Activated T-cell treated with anti-CD3 and anti-CD28 coated beads for 4 hours (primary cell): ENCODE results near the gene CA9.

ENCODE experiments used
- DNase-seq: peaks from one replicate; pipeline ENCODE4 v3.0.0-alpha.2; 2020

CA9 gene

DNA sequence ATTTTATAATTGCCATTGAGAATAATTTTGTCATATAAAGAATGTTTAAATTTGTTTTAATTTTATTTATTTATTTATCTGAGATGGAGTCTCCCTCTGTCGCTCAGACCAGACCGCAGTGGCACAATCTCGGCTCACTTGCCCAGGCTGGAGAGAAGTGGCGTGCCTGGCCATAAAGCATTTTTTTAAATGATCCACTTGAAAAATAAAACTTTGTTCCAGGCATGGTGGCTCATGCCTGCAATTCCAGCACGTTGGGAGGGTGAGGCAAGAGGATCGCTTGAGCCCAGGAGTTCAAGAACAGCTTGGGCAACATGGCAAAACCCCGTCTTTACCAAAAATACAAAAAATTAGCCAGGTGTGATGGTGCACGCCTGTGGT, 20.9 kb upstream of the CA9 start:
- DNase-seq: no peak

DNA sequence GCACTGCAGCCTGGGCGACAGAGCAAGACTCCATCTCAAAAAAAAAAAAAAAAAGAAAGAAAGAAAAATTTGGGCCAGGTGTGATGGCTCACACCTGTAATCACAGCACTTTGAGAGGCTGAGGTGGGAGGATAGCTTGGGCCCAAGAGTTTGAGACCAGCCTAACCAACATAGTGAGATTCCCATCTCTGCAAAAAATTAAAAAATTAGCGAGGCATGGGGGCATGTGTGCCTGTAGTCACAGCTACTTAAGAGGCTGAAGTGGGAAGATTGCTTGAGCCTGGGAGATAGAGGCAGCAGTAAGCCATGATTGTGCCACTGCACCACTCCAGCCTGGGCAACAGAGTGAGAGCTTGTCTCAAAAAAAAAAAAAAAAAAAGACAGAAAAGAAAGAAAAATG, 20.1 kb upstream of the CA9 start:
- no peak for DNase-seq

DNA sequence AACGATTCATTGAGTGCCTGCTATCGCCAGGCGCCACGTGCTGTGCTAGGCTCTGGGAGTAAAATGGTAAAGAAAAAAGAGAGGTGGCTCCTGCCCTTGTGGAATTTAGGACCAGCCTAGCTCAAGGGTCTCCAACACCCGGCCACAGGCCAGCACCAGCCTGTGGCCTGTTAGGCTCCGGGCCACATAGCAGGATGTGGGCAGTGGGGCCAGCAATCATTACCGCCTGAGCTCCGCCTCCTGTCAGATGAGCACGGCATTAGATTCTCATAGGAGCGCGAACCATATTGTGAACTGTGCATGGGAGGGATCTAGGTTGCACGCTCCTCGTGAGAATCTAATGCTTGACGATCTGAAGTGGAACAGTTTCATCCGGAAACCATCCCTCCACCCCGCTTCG, 17.4 kb upstream of the CA9 start:
- DNase-seq: no peak

DNA sequence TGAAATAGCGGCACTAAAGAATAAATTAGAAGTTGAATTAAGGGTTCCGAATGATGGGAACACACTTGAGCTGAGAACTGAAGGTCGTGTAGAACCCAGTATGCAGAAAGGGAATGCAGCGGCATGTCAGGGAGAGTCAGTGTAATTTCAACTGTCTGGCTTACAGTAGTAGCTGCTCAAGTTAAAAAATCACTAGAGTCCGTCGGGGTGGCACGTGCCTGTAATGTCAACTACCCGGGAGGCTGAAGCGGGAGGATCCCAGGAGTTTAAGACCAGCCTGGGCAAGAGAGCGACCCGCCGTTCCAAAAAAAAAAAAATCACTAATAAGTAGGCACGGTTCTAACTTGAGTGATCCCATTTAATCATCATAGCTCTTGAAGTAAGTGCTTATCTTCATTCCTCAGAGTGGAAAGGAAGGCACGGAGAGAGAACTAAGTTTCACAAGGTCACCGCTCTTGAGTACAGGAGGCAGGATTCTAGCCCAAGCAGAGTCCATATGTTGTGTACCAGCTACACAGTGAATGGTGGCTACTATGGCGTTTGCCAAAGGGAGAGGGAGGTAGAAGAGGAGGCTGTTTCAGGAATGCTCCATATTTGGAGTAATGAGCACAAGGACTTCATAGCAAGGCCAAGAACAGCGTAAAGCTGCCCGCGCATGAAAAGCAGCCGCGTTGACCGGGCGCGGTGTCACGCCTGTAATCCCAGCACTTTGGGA, 16.7 kb upstream of the CA9 start:
- DNase-seq: no peak

DNA sequence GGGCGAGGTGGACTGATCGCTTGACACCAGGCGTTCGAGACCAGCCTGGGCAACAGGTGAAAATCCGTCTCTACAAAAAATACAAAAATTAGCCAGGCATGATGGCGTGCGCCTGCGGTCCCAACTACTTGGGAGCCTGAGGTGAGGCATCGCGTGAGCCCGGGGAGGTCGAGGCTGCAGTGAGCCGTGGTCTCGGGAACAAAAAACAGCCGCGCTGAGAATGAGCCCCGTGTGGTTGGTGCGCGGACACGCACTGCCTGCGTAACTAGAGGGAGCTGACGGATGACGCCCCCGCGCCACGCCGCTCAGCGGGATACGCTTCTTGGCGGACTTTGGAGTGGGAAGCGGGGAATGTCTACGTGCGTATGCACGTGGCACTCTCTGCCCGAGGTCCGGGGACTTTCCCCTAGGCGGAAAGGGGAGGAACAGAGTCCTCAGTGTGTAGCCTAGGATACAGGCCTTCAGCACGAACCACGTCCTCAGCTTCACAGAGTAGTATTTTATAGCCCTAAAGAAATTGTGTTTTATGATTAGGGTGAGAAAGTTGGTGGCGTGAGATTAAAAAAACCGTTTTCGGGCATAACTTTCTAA, 16.1 kb upstream of the CA9 start, which contains the start of gene RMRP:
RMRP (minus strand) TSS at position 474 of the 591 bp plus-strand sequence.
- DNase-seq: peak; percentile 90

DNA sequence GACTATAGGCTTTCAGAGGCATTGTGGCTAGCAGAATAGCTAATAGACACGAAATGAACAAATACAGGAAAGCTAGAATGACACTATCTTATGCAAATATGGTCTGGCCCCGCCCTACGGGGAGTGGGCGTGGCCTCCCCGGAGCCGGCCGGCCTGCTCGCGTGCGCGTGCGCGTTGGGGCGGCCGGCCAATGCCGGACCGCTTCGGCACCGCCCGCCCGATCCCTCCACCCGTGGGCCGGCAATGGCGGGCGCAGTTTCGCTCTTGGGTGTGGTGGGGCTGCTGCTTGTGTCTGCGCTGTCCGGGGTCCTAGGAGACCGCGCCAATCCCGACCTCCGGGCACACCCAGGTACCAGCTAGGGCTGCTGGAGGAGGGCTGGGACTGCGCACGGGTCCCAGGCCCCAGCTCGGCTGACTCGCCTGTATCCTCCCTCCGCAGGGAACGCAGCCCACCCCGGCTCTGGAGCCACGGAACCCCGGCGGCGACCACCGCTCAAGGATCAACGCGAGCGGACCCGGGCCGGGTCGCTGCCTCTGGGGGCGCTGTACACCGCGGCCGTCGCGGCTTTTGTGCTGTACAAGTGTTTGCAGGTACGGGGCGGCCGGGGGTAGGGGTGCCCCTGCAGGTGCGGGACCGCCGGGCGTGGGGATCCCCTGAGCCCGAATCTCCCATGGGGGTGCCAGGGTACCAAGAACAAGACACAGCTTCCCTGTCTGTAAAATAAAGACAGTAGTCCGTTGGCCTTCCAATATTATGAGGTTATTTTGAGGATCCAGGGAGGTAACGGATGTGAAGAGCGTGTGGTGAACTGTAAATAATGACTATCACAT, 15.4 kb upstream of the CA9 start, which contains the start of gene CCDC107:
CCDC107 (plus strand) TSS at position 156 of the 831 bp plus-strand sequence; CDS start at position 244, 88 bp downstream.
- DNase-seq: peak; percentile 73

DNA sequence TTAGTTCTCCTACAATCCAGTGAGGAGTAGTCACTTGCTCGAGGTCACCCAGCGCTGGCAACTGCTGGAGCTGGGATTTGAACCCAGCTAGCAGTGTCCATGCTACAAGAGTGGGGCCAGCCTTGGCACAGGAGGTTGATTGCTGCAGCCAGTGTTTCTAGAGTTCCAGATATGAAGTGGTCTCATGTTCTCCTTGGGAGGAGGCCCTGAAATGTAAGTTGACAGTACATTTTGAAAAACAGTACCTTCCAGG, 14.8 kb upstream of the CA9 start:
- DNase-seq: no peak

DNA sequence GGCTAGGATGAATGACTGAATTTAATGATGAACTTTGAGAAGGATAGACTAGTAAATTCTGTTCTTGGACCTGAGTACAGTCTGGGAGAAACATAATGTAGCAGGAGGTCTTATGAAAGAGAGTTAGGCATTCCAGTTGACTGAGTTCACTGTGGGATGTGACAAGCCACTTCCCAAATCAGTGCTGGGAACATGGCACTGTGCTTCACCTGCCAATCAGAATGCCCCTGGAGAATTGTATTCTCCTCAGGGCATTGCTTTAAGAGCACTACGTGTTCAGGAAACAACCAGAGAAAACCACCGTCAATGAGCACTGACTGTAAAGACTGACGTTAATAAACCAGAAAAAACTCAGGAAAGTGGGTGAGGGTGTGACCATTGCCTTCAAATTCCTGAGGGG, 14.4 kb upstream of the CA9 start:
- no peak for DNase-seq

DNA sequence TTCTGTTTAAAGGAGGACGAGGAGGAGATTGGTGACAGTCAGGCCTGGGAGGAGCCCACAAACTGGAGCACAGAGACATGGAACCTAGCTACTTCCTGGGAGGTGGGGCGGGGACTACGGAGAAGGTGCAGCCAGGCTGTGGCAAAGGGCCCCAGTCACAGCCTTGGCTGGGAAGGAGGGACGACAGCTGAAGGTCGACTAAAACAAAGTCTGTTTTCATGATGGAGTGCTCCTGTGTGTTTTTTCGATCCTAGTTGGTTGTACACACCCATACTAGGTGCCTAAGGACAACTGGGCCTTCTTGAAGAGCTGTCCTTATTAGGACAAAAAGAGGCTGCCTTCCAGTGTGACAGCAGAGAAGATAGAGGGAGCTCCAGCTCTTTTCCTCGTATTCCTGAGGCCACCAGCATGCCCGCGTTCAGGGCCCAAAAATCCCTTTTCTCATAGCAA, 12.7 kb upstream of the CA9 start:
- no peak for DNase-seq

DNA sequence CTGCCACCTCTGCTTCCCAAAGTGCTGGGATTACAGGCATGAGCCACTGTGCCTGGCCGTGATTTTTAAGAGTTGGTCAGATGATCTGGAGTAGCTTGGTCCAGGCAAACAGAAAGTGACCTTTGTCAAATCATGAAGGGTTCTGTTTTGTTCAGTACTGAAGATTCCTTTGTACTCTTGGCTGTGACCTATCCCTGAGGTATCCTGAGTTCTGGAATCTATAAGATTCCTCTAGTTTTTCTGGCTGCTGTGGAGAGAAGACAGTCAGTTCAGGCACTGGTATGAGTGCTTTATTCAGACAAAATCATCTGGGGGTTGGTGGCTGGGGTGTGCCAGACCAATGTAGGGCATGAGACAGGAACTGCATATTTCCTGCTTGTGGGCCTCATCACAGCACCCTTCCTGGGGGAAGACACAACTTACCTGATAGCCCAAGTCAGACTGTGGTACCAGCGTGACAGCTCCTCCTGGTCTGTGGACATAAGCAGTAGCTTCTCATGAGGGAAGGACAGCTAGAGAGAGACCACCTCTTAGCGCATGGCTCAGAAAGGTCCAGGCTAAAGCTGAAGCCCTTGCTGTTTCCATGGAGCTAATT, 11.9 kb upstream of the CA9 start:
- DNase-seq: no peak

DNA sequence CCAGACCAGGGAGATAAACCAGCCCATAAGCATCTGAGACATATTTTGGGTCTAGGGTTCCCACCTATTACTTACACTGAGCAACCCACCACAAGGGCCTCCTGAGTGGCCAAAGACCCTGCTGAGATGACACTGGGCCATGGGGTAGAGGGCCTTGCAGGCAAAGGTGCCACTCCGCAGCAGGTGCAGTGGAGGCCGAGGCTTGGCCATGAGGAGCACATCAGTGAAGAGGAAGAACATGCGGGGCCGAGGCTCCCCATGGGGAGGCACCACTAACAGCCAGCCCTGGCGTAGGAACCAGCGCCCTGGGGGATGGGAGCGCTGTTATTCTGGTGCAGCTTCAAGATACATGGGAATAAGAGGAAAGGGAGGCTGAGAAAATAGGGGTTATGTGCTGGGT, 11.3 kb upstream of the CA9 start:
- DNase-seq: no peak

DNA sequence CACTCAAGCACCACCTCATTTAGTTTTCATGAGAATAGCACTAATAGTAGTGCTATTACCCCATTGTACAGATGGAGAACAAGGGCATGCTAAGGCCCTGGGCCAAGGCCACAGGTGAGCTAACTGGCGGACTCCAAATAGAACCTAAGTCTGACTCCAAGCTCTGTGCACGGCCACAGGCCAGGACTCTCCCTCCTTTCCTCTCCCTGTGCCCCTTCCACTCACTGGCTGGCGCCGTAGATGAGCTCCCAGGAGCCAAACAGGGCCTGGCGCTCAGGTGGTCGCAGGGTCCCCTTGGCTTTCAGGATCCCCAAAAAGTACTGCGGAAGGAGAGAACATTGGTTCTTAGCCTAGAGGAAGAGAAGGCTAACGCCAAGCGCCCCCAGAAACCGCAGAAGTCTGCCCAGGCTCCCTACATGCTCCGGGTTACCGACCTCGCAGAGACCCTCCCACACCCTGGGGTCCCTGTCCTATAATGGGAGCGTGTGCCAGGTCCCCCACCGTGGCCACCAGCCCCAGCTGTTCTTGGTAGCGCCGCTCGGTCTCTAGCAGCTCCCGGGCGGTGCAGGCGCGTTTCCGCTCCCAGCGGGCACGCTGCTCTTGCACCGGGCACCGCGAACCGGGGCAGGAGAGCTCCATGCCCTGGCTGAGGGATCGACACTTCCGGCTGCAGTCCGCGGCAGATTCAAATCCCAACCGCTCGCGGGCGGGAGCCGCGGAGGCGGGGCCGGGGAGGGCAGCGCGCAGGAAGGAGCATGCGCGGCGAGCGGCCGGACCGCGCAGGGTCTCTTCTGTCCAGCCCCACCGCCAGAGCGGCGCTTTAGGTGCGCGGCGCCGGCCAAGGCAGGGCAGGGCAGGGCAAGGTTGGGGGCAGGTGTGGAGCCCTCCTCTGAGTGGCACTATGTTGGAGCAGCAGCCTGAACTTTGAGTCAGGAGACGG, 8.9 kb upstream of the CA9 start, which contains the start of gene ARHGEF39:
ARHGEF39 (minus strand) TSS at position 665 of the 940 bp plus-strand sequence; CDS start at position 639, 26 bp downstream.
- peak; percentile 40 for DNase-seq

DNA sequence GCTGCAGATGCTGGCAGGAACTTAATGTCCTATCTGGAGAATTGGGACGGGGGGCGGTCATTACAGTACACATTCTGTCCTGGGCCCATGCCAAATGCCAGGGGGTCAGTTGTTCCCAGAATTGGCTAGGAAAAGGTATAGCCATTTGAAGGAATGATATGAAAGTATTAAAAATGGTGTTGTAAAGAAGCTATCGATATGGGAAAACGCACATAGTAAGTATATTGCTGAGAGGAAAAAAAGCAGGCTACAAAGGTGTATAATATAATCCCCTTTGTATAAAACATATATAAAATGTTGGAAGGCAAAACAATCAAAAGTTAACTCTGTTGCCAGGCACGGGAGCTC, 8.3 kb upstream of the CA9 start:
- no peak for DNase-seq

DNA sequence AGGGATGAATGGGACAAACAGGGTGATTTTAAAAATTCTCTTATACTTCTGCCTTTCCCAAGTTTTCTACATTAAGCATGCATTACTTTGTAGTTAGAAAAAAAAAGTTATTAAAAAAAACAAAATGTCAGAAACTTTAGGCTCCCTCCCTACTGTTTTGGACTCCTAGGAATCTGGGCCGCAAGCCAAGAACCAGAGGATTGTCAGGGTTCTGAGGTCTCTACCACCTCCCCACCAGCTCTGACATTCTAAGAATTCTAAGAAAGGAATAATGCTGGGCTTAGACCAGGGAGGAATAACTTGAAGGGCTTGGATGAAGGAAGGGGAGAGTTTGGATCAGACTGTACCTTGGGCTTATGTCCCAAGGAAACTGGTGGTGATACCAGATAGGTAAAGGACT, 7.7 kb upstream of the CA9 start:
- no peak for DNase-seq

DNA sequence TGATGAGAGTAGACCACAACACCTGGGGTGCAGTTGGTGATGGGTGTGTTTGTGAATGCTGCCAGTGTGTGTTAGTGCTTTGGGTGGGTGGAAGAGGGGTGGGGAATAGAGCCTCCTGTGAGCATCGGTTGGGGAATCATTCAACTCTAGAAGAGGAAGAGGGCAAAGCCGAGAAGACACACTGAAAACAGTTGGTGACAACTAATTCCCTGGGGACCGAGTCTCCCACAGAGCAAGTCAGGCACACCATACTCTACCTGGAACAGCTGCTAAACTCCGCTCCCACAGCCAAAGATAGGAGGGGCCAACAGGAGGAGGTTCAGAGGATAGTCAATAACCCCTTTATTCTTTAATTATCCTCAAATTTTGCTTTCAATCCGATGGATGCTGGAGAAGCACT, 7.2 kb upstream of the CA9 start:
- DNase-seq: no peak

DNA sequence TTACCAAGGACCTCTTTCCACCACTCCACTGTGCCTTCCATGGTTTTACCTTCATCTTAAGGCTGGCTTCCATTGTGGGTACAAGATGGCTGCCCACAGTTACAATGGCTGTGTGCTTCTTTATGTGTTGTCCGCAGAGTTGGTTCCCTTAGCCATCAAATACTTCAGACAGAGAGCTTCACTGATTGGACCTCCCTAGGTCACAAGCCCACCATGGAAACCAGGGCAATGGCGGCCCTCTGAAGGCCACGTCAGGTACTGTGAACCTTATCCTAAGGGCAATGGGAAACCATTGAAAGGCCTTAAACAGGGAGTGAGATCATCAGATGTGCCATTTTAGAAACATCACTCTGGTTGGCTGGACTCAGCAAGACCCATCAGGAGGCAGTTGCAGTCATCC, 5.8 kb upstream of the CA9 start:
- no peak for DNase-seq

DNA sequence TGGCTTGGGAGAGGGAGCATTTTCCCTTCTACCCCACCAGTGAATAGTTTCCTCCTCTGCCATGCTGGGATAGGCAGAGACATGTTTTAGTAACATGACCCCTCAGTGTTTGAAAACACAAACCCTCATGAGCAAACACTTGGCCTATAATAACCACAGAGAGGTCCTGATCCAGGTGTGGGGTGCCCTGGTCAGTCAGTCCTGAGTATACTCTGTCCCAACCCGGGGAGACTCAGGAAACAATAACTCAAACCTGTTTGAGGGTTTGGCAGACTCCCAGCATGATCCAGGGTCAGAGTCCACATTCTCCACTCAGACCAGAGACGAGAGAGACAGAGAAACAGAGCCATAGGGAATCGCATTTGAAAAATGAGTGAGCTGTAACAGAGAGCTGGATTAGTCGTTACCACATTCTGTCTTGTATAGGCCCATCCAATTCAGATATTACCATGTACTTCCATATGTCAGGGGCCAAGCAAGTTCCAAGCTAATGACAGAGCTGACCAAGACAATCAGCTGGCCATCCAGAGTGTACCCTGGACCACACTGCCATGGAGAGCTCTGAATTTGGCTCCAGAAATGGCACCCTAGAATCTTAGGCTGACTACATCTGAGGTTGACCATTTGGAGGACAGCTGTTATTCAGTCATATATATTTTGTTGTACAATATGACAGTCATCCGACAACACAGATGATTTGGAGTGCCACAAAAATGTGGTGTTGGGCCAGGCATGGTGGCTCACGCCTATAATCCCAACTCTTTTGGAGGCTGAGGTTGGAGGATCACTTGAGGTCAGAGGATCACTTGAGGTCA, 4.2 kb upstream of the CA9 start:
- no peak for DNase-seq

DNA sequence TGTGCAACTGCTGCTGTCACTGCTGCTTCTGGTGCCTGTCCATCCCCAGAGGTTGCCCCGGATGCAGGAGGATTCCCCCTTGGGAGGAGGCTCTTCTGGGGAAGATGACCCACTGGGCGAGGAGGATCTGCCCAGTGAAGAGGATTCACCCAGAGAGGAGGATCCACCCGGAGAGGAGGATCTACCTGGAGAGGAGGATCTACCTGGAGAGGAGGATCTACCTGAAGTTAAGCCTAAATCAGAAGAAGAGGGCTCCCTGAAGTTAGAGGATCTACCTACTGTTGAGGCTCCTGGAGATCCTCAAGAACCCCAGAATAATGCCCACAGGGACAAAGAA, 265 bp downstream of the CA9 start:
- no peak for DNase-seq

DNA sequence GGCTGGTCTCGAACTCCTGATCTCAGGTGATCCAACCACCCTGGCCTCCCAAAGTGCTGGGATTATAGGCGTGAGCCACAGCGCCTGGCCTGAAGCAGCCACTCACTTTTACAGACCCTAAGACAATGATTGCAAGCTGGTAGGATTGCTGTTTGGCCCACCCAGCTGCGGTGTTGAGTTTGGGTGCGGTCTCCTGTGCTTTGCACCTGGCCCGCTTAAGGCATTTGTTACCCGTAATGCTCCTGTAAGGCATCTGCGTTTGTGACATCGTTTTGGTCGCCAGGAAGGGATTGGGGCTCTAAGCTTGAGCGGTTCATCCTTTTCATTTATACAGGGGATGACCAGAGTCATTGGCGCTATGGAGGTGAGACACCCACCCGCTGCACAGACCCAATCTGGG, 1.5 kb downstream of the CA9 start:
- DNase-seq: no peak

DNA sequence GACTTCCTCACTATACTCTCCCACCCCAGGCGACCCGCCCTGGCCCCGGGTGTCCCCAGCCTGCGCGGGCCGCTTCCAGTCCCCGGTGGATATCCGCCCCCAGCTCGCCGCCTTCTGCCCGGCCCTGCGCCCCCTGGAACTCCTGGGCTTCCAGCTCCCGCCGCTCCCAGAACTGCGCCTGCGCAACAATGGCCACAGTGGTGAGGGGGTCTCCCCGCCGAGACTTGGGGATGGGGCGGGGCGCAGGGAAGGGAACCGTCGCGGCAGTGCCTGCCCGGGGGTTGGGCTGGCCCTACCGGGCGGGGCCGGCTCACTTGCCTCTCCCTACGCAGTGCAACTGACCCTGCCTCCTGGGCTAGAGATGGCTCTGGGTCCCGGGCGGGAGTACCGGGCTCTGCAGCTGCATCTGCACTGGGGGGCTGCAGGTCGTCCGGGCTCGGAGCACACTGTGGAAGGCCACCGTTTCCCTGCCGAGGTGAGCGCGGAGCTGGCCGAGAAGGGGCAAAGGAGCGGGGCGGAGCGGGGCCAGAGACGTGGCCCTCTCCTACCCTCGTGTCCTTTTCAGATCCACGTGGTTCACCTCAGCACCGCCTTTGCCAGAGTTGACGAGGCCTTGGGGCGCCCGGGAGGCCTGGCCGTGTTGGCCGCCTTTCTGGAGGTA, 2.1 kb downstream of the CA9 start:
- no peak for DNase-seq

DNA sequence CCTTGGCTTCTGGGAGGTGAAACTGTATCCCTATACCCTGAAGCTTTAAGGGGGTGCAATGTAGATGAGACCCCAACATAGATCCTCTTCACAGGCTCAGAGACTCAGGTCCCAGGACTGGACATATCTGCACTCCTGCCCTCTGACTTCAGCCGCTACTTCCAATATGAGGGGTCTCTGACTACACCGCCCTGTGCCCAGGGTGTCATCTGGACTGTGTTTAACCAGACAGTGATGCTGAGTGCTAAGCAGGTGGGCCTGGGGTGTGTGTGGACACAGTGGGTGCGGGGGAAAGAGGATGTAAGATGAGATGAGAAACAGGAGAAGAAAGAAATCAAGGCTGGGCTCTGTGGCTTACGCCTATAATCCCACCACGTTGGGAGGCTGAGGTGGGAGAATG, 5.4 kb downstream of the CA9 start:
- DNase-seq: no peak
